ENCODE data around the gene PXMP2.

PXMP2 gene

DNA sequence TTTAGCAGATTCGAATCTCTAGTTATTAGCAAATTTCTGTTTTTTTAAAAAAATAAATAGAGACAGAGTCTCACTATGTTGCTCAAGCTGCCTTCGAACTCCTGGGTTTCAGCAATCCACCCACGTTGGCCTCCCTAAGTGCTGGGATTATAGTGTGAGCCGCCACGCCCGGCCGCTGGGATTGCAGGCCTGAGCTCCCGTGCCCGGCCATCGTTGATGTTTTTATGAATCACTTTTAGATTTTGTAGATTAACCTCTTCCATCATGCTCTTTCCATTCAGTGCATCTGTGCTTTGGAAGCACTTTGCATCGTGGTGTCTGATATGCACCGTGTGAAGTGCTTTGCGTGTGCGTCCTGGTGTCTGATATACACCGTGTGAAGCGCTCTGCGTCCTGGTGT lies 44.2 kb downstream of the PXMP2 start:
- H3K36me3 ChIP-seq (ENCODE audit: control insufficient read depth, insufficient read depth, low read length): peaks cover 64% of the 10 kb centered on the region
- no peaks in the 10 kb centered on the region for H3K4me1 ChIP-seq (ENCODE audit: control insufficient read depth, insufficient read depth, low read length, poor library complexity, severe bottlenecking)

DNA sequence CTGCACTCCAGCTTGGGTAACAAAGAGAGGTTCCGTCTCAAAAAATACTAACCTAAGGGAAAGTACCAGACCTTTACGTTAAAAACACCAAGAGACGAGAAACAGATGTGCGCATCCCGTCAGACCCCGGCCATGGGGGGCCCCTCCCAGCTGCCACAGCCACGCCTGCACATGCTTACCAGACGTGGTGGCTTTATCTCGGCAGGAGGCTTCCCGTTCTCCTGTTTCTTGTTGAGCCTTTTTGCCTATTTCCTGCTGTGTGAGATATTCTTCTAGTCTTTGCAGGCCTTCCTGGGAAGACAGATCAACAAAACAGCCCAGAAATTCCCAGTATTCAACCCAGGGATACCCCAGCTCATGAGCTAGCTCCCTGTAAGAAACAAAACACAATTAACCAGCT lies 46.8 kb downstream of the PXMP2 start:
- DNase-seq: no peak
- Histone ChIP-seq H3K4me1 (ENCODE audit: control insufficient read depth, insufficient read depth, low read length, poor library complexity, severe bottlenecking) (no peaks in the 10 kb centered on the region), H3K9me3 (ENCODE audit: control insufficient read depth, low read length) (no peaks in the 10 kb centered on the region), H3K4me3 (ENCODE audit: insufficient read depth, low read depth, low read length, poor library complexity, severe bottlenecking) (no peak overlapping the region), H3K36me3 (ENCODE audit: control insufficient read depth, insufficient read depth, low read length) (peaks cover 57% of the 10 kb centered on the region), H3K27me3 (replicated peaks; ENCODE audit: control insufficient read depth, insufficient read depth, low read length, poor library complexity, severe bottlenecking) (no peaks in the 10 kb centered on the region), H3K27ac (ENCODE audit: insufficient read depth, low read length, poor library complexity, severe bottlenecking) (no peak overlapping the region)

More for the DNA sequence above, 44.2 kb downstream of the PXMP2 start:
- DNase-seq: no peak
- H3K9me3 ChIP-seq (ENCODE audit: control insufficient read depth, low read length): no peaks in the 10 kb centered on the region
- no peak overlapping the region for H3K4me3 ChIP-seq (ENCODE audit: insufficient read depth, low read depth, low read length, poor library complexity, severe bottlenecking)
- no peaks in the 10 kb centered on the region for H3K27me3 ChIP-seq (replicated peaks; ENCODE audit: control insufficient read depth, insufficient read depth, low read length, poor library complexity, severe bottlenecking)
- H3K27ac ChIP-seq (ENCODE audit: insufficient read depth, low read length, poor library complexity, severe bottlenecking): no peak overlapping the region

DNA sequence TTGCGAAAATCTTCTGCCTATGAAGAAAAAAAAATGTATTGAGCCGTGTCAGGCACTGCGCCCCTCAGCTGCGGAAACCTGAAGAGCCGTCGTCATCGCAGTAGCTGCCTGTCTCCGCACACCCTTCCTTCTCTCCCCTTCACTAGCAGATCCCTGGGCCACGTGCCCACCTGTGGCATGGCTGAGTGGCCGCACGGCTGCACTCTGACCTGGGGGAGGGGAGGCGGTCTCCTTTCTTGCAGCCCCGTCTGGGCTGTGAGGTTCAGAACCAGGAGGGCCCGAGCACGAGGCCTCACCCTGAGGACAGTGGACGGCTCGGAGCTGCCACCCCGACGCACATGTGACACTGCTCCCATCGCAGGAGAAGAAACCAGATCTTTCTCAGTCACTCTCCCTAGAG lies 48.1 kb downstream of the PXMP2 start:
- no peaks in the 10 kb centered on the region for H3K4me1 ChIP-seq (ENCODE audit: control insufficient read depth, insufficient read depth, low read length, poor library complexity, severe bottlenecking)
- H3K27me3 ChIP-seq (replicated peaks; ENCODE audit: control insufficient read depth, insufficient read depth, low read length, poor library complexity, severe bottlenecking): no peaks in the 10 kb centered on the region
- no peak for DNase-seq
- H3K27ac ChIP-seq (ENCODE audit: insufficient read depth, low read length, poor library complexity, severe bottlenecking): no peak overlapping the region
- H3K36me3 ChIP-seq (ENCODE audit: control insufficient read depth, insufficient read depth, low read length): peaks cover 70% of the 10 kb centered on the region
- no peaks in the 10 kb centered on the region for H3K9me3 ChIP-seq (ENCODE audit: control insufficient read depth, low read length)
- H3K4me3 ChIP-seq (ENCODE audit: insufficient read depth, low read depth, low read length, poor library complexity, severe bottlenecking): no peak overlapping the region

DNA sequence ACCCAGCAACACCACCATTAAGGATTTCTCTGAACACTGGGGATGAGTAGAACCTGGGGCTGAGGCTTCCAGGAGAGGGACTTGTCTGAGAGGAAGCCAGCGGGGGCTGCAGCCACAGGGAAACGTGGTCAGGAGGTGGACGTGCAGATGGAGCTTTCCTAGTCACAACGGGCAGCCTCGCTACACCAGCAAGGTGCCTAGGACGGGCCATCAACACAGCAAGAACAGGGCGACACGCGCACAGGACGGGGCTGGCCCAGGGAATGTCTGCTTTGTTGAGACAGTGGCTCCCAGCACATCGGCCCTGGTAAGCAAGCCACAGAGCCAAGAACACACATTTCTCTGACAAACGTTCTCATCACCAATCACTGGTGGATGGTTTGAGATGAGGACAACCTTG lies 49.0 kb downstream of the PXMP2 start:
- Histone ChIP-seq H3K27ac (ENCODE audit: insufficient read depth, low read length, poor library complexity, severe bottlenecking) (no peak overlapping the region), H3K27me3 (replicated peaks; ENCODE audit: control insufficient read depth, insufficient read depth, low read length, poor library complexity, severe bottlenecking) (no peaks in the 10 kb centered on the region), H3K4me3 (ENCODE audit: insufficient read depth, low read depth, low read length, poor library complexity, severe bottlenecking) (no peak overlapping the region), H3K9me3 (ENCODE audit: control insufficient read depth, low read length) (no peaks in the 10 kb centered on the region), H3K36me3 (ENCODE audit: control insufficient read depth, insufficient read depth, low read length) (peaks cover 77% of the 10 kb centered on the region), H3K4me1 (ENCODE audit: control insufficient read depth, insufficient read depth, low read length, poor library complexity, severe bottlenecking) (no peaks in the 10 kb centered on the region)
- DNase-seq: no peak

DNA sequence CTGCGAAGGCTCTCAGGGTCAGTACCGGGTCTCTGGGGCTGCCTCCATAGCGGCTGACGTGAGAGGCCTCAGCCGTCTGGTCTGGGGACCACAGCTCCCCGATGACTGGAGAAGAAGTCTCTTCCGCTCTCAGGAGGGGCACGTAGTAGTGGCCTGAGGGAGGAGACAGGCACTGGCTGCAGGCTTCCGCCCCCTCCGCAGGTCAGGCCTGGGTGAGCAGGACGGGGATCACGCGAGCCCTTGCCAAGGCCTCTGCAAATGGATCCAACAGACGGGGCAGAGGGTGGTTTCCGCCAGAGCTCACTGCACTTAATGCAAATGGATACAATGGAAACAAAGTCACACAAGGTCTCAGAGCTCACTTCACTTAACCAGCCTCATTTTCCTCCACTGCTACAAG lies 49.5 kb downstream of the PXMP2 start:
- Histone ChIP-seq H3K4me1 (ENCODE audit: control insufficient read depth, insufficient read depth, low read length, poor library complexity, severe bottlenecking) (no peaks in the 10 kb centered on the region), H3K27ac (ENCODE audit: insufficient read depth, low read length, poor library complexity, severe bottlenecking) (no peak overlapping the region), H3K9me3 (ENCODE audit: control insufficient read depth, low read length) (no peaks in the 10 kb centered on the region), H3K36me3 (ENCODE audit: control insufficient read depth, insufficient read depth, low read length) (peaks cover 78% of the 10 kb centered on the region), H3K27me3 (replicated peaks; ENCODE audit: control insufficient read depth, insufficient read depth, low read length, poor library complexity, severe bottlenecking) (no peaks in the 10 kb centered on the region), H3K4me3 (ENCODE audit: insufficient read depth, low read depth, low read length, poor library complexity, severe bottlenecking) (no peak overlapping the region)
- no peak for DNase-seq

DNA sequence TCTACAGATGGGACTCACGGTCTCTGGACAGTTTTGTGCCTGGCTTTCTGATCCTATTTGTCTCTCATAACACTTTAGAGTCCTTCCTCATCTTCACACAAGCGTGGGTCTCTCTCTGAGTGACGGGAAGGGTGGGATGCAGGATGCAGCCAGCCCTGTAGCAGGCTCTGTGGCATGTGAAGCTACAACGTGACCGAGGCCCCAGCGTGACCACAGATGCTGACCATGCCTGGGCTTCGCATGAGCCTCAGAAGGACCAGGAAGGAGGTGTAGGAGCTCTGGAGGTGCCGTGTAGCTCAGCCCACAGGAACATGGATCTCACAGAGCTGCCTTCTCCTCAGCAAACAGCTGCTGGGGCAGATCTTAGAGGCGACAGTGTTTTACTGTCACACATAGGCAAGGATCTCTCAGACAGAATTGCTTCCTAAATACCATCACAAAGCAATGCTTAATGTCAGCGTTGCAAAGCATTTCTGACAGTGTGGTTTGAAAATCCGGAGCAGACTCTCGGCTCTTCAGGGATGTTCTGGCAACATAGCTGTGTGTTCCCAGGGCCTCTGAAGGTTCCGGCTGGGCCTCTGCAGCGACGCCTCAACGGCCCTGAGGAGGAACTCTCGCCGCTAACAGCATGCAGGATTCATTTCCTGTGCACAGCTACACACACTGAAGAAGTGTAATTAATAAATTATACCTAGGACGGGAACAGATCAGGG lies 52.4 kb downstream of the PXMP2 start:
- H3K4me3 ChIP-seq (ENCODE audit: insufficient read depth, low read depth, low read length, poor library complexity, severe bottlenecking): no peak overlapping the region
- DNase-seq: no peak
- no peaks in the 10 kb centered on the region for H3K27me3 ChIP-seq (replicated peaks; ENCODE audit: control insufficient read depth, insufficient read depth, low read length, poor library complexity, severe bottlenecking)
- H3K9me3 ChIP-seq (ENCODE audit: control insufficient read depth, low read length): no peaks in the 10 kb centered on the region
- H3K36me3 ChIP-seq (ENCODE audit: control insufficient read depth, insufficient read depth, low read length): peaks cover 75% of the 10 kb centered on the region
- H3K4me1 ChIP-seq (ENCODE audit: control insufficient read depth, insufficient read depth, low read length, poor library complexity, severe bottlenecking): no peaks in the 10 kb centered on the region
- no peak overlapping the region for H3K27ac ChIP-seq (ENCODE audit: insufficient read depth, low read length, poor library complexity, severe bottlenecking)

DNA sequence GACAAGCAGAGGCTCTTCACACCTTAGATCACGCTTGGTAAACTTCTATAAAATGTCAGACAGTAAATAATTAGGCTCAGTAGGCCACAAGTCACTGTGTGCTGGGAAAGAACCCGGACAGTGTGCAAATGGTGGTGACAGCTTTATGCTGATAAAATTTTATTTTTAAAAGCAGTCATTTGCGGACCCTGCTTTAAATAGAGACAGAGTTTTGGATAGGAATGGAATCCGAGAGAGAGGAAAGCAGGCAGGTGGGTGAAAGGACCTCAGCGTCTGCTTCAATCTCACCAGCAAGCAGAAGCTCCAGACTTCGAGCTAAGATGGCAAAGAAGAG lies 52.9 kb downstream of the PXMP2 start:
- Histone ChIP-seq H3K4me1 (ENCODE audit: control insufficient read depth, insufficient read depth, low read length, poor library complexity, severe bottlenecking) (no peaks in the 10 kb centered on the region), H3K9me3 (ENCODE audit: control insufficient read depth, low read length) (no peaks in the 10 kb centered on the region), H3K4me3 (ENCODE audit: insufficient read depth, low read depth, low read length, poor library complexity, severe bottlenecking) (no peak overlapping the region), H3K27me3 (replicated peaks; ENCODE audit: control insufficient read depth, insufficient read depth, low read length, poor library complexity, severe bottlenecking) (no peaks in the 10 kb centered on the region), H3K27ac (ENCODE audit: insufficient read depth, low read length, poor library complexity, severe bottlenecking) (no peak overlapping the region), H3K36me3 (ENCODE audit: control insufficient read depth, insufficient read depth, low read length) (peaks cover 75% of the 10 kb centered on the region)
- no peak for DNase-seq

DNA sequence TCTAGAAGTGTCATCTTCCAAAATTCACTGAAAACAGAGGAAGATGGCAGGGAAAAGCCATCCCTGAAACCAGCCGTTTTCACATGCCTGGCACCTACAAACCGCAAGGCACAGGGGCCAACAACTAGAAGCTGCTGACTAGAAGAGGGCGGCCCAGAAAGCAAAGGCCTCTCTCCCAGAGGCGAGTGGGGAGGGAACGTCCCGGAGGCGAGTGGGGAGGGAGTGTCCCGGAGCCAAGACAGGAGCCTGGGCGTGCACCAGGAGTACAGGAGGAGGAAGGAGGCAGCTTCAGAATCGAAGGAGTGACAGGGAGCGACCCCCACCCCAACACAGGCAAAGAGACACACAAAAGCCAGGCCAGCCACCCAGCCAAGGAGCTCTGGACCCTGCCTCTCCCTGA lies 53.3 kb downstream of the PXMP2 start:
- peaks cover 75% of the 10 kb centered on the region for H3K36me3 ChIP-seq (ENCODE audit: control insufficient read depth, insufficient read depth, low read length)
- no peaks in the 10 kb centered on the region for H3K27me3 ChIP-seq (replicated peaks; ENCODE audit: control insufficient read depth, insufficient read depth, low read length, poor library complexity, severe bottlenecking)
- no peak overlapping the region for H3K27ac ChIP-seq (ENCODE audit: insufficient read depth, low read length, poor library complexity, severe bottlenecking)
- no peaks in the 10 kb centered on the region for H3K4me1 ChIP-seq (ENCODE audit: control insufficient read depth, insufficient read depth, low read length, poor library complexity, severe bottlenecking)
- H3K9me3 ChIP-seq (ENCODE audit: control insufficient read depth, low read length): no peaks in the 10 kb centered on the region
- no peak for DNase-seq
- H3K4me3 ChIP-seq (ENCODE audit: insufficient read depth, low read depth, low read length, poor library complexity, severe bottlenecking): no peak overlapping the region

DNA sequence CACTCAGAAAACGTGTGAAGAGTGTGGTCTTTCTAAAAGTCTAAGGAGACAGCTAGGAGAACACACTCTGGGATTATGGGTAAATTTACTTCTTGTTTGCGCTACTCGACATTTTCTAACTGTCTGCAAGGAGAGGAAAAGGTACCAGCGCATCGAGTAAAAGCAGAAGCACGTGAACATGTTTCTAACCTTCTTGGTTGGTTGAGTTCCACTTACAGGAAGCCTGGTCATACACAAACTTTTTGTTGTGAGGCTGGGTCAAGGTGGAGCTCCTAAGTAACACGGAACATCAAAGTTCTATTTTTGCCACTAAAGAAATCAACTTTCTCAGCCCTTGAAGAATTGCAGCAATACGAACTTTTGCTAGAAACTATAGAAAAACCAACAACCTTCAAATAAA lies 54.2 kb downstream of the PXMP2 start:
- Histone ChIP-seq H3K4me1 (ENCODE audit: control insufficient read depth, insufficient read depth, low read length, poor library complexity, severe bottlenecking) (no peaks in the 10 kb centered on the region), H3K27me3 (replicated peaks; ENCODE audit: control insufficient read depth, insufficient read depth, low read length, poor library complexity, severe bottlenecking) (no peaks in the 10 kb centered on the region), H3K4me3 (ENCODE audit: insufficient read depth, low read depth, low read length, poor library complexity, severe bottlenecking) (no peak overlapping the region), H3K27ac (ENCODE audit: insufficient read depth, low read length, poor library complexity, severe bottlenecking) (no peak overlapping the region), H3K36me3 (ENCODE audit: control insufficient read depth, insufficient read depth, low read length) (peaks cover 77% of the 10 kb centered on the region), H3K9me3 (ENCODE audit: control insufficient read depth, low read length) (no peaks in the 10 kb centered on the region)
- no peak for DNase-seq

DNA sequence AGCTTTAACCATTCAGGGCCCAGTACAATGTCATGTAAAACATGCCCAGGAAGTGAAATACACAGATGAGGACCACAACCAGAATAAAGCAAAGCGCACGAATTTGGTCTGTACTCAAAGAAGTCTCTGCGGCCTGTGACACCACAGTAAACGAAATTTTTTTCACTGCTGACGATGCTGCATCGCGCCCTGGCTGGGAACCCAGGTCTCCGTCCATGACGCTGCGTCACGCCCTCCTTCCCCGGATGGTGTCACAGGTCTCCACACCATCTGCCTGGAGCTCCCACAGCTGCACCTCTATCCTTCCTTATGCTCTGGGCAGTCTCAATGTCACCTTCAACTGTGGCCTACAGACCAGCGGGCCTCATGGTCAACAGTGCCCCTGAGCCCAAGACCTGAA lies 56.4 kb downstream of the PXMP2 start:
- DNase-seq: no peak
- Histone ChIP-seq H3K36me3 (ENCODE audit: control insufficient read depth, insufficient read depth, low read length) (peaks cover 89% of the 10 kb centered on the region), H3K27me3 (replicated peaks; ENCODE audit: control insufficient read depth, insufficient read depth, low read length, poor library complexity, severe bottlenecking) (no peaks in the 10 kb centered on the region)

More for the DNA sequence above, 56.4 kb downstream of the PXMP2 start:
- Histone ChIP-seq H3K27ac (ENCODE audit: insufficient read depth, low read length, poor library complexity, severe bottlenecking) (no peak overlapping the region), H3K4me3 (ENCODE audit: insufficient read depth, low read depth, low read length, poor library complexity, severe bottlenecking) (no peak overlapping the region), H3K9me3 (ENCODE audit: control insufficient read depth, low read length) (no peaks in the 10 kb centered on the region), H3K4me1 (ENCODE audit: control insufficient read depth, insufficient read depth, low read length, poor library complexity, severe bottlenecking) (no peaks in the 10 kb centered on the region)

Measured in effector memory CD4-positive, alpha-beta T cell (primary cell).